Head of caudate nucleus (tissue), 42 donors: ENCODE measurements around the gene ITPRID2.

Source experiments
- DNase-seq, 42 donors: peaks; one replicate each; pipeline versions ENCODE4 v3.0.0 to v3.0.0-alpha.2; 2020 to 2021; ENCODE audit warnings: mixed read lengths in 7 of 42
- intact Hi-C: fragments of 100-400 bp; cut with DNase I; formaldehyde crosslinking; loops from one replicate; pipeline ENCODE4 v1.15.0; 2022

Gene ITPRID2

DNA sequence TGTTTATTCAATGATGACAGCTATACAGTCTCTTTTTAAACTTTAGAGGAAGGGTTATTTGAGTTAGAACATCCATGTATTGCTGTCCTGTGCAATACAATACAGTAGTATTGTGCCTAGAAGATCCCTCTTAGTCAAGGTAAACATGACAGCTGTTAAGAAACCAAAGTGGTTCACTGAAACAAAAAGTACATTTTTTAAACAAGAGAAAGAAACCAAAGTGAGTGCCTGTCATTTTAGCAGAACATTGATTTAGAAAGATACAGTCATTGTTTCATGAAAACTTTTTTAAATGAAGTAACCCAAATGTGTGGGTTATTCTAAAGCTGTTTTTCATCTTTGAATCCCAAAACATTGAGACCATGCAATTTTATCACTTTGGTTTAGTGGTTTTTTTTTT, 15.5 kb downstream of the ITPRID2 start:
- DNase-seq = no peak
- intact Hi-C loops = no loop called here

DNA sequence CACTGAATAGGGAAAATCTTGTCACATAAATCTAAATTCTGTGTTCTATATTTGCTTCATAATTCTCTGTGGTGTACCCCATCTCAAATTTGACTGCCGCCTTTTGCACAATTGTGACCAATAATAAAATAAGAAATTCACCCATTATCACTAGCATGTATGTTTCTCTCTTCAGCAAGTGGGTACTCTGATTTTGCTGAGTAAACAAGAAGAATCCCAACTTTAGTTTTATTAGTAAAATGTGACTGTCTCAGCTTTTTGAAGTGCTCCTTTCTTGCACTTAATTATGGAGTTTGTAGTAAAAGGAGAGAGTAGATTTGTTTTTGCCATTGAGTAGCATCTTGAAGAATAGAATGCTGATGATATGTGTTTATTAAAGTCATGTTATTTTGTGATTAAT, 16.1 kb downstream of the ITPRID2 start:
- no peak for DNase-seq
- intact Hi-C loops = no loop called here

DNA sequence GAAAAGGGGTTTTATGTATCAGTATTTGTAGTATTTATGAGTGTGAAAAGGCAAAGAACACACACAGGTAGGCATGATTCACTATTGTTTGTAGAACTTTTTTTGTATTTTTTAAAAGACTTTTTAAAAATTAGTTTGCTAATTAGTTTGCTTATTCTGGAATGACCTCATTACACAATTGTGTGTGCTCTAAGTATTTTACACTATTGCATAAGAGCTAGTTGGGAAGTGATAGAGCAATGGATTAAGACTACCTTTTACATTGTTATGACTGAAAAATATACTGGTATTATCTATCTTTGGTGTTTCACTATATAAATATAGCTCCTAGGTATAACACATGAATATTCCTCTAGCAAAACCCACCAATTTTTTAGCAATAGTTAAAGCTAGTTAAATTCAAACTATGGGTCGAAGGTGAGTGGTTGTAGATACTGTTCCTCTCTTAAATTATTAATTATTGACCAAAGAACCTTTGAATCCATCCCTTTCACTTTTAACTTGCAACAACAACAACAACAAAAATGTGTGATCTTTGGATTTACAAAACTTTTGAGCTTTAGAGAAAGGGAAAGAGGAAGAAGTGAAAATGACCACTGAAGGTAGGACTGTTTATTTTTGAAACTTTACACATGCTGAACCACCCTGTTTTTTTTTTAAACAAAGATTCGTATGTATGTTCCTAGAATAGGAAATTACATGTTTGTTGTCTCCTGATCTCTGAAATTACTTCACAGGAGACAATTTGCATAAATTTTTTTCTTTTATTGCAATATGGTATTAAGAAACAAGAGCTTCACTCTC, 18.7 kb downstream of the ITPRID2 start:
- intact Hi-C loops = no loop called here
- no peak for DNase-seq

DNA sequence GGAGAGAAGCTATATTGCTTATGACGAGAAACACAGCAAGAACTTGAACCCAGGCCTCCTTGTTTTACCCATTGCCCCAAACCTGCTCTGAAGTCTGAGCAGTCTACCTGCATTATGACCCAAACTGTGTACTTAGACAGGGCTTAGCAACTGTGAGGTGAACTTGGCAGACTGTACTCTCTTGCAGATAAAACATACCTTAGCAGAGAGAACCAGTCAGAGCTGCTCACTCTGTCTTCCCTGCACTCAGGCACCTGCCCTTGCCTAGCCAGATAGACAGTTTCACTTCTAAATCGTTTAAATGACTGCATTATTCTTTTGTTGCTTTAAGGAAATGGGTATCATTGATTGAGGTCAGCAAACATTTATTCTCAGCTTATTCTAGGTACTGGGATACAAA, 20.3 kb downstream of the ITPRID2 start:
- no peak for DNase-seq
- intact Hi-C loops = no loop called here

DNA sequence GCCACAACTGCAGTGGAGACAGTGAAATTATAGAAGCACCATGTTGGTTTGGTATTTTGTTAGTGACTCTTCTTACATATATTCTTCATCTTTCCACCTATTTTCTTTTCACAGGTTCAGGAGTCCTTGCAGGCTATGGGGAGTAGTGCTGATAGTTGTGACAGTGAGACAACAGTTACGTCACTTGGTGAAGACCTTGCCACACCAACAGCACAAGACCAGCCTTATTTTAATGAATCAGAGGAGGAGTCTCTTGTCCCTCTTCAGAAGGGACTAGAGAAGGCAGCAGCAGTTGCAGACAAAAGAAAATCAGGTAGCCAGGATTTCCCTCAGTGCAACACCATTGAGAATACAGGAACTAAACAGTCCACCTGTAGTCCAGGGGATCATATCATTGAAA, 23.6 kb downstream of the ITPRID2 start:
- intact Hi-C loops = no loop called here

DNA sequence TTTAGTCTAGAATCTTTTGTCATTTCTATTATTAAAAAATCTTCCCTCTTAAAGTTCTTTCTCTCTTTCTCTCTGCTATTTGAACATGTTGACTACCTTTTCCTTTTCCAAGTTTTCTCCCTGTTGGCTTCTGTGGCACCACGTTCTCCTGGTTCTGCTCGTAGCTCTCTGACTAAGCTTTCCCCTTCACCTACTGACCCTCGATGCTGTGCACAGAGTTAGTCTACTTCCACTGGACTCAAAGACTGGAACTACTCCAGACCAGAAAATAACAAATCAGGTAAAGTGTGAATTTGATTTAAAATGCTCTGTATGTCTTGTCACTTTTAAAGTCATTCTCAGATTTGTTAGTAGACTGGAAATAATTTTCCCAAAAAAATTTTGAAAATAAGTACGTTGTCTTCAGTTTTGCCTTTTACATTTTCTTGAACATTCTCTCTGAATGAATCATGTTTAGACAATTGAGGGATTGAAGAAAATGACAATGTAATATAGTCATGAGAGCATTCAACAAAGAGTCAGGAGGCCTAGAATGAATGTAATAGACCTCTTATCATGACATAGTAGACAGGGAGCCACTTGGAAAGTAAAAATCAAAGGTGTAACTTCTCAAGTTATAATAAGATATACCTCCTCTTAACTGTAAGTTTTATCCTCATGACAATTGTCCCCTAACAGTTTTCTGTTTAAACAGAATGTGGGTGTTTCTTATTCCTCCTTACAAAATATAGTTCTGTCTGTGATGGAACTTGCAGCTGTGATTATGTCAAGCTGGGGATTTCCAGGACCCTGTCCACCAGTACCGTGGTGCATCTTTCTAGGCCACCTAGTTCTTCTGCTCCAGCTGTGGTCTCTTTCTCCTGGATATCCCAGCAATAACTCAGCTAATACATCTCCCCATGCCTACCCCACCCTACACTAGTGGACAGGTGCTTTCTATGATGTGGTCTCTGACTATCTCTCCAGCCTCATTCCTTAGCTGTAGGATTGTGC, 25.5 kb downstream of the ITPRID2 start:
- intact Hi-C loops = no loop called here
- no peak for DNase-seq

More for the DNA sequence above, 23.6 kb downstream of the ITPRID2 start:
- DNase-seq = no peak

DNA sequence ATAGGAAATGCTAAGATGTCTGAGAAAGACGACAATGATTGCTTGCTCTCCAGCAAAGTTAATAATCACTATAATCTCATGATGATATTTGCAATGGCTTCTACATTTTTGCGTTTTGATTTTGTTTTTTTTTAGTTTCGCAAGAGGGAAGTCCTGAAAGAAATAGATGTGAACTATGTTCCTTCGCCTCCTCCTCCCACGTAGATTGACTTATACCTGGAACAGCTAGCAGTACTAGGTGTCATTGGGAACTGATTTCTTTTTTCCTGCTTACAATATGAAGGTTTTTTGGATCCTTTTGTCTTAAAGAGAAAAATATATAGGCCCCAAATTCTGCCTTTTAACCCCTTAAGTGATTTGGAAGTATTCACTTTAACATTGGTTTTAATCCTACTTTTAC, 26.7 kb downstream of the ITPRID2 start:
- peak in 4 of 42 donors; percentile 10 to 43 (median 25) for DNase-seq

DNA sequence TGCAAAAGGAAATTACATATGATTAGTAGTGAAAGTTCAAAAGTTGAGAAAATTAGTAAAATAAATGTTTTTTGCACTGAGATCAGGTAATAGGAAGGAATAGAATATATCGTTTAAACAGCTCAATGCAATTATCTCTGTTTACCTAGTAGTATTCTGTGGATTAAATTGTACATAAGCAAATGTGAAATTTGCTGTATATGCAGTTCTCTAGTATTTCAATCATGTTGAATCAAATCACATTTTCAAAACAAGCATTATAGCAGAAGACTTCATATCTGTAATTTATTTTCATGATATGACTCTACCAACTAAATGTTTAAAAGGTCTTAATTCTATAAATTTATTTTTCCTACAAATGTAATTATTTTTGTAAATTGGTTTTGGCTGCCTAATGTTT, 31.6 kb downstream of the ITPRID2 start:
- intact Hi-C loops = no loop called here
- DNase-seq = no peak

More for the DNA sequence above, 26.7 kb downstream of the ITPRID2 start:
- intact Hi-C loops = no loop called here

DNA sequence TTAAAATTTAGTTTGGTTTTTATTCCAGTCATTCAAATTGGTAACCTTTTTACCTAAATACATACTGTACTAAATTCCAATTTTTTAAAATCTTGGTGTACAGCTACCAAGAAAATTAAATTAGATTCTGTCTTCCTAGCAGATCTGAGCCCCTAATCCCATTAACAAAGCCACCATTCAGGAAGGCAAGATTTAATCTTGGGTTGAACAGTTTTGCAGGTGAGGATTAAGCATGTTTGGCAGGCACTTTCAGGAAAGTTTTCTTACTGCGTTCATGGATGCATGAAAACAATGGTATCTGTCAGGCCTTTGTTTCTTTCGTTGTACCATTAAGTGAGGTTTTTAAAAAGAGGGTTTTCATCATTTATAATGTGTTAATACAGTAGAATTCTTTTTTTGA, 32.8 kb downstream of the ITPRID2 start:
- DNase-seq = no peak
- intact Hi-C loops = no loop called here

DNA sequence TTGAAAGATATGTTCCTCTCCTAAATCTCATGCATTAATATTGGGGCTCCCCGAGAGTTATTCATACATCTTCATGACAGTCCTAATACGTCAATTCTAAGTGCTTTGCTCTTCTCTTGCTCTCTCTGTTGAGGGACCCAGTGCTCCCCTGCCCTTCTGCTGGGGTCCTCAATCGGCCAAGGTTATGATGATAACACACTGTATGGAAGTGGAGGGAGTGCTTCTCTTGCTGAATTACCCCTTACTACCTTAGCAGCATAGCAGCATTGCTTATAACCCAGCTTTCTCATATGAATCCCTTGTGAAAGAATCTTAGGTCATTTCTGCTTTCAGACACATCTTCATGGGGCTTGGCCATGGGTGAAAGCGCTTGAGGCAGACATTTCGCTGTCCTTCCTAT, 43.2 kb downstream of the ITPRID2 start:
- no peak for DNase-seq
- intact Hi-C loops = no loop called here

DNA sequence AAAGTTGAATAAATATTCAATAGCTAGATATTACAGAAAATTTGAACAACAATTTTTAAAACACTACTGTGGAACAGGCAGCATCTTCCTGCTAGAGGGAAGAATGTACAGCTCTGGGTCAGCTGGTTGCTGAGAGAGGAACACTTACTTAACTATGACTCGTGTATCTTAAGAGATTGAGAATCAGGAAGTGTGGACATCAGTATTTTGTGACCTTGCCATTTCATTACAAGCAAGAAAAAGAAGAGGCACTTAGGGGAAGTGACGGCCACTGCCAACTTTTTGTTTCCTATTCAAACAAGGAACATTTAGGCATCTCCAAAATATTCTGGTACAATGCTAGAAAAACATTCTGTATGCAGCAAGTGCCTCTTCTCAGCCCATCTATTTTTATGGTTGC, 45.9 kb downstream of the ITPRID2 start:
- intact Hi-C loops = no loop called here
- DNase-seq = peak in 5 of 42 donors; percentile 8 to 38 (median 9)

DNA sequence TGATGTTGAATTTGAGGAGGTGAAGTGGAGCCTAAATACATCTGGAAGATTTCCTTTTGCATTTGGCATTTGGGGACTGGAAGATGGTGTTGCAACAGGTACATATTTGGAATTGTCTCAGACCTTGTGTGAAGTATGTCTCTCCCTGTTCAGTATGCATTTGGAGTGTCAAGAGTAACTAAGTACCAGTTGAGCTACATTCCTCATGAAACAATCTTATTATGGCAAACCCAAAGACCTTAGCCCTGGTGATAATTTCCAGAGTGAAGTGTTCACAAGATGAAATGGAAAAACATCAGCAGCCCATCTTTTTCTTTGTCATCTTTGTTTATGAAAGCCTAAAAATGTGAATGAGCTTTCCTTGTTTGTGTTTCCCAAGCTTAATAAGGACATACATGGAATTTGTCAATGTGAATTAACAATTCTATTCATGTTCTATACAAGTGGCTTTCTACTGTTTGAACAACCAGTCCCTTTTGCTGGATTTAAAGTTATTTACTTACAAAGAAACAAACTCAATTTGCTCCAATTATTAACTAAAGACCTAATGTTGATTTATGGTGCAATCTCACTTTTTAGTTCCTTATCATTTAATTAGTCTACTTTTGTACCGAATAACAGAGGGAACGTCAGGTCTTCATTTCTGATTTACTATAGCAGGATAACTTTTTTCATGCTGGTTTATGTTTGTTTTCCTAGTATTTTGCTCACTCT, 52.0 kb downstream of the ITPRID2 start:
- intact Hi-C loops = loop anchor here (10.0 kb wide), 1 partner anchor 199 kb away; no protein-coding TSS in a partner anchor
- no peak for DNase-seq

DNA sequence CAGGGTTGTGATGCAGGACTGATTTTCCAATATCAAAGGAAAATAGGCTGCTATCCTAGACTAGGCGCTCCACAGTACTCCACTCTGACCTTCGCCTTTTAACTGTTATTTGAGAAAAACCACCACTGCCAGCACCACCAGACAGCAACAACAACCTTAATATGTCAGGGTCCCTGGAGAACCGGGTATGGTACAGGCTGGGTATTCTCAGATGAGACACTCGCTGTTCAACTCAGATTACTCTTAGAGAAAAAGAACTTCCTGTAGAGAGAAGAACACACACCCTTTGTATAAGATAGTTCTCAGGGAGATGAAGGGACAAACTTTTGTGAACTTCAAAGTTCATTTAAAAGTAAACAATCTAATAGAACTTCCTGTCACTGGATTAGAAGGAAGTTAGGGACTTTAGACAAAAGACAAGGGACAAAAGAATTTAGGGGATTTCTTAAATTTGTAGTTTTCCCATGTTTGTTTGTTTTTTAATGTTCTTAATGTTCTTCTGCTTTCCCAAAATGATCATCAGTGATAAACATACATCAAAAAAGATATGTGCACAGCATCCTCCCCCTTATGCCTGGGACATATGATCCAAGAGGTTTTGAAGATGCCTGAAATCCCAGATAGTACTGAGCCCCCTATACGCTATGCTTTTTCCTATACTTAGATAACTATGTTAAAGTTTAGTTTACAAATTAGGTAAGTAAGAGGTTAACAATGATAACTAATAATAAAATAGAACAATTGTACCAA, 52.8 kb downstream of the ITPRID2 start:
- intact Hi-C loops = loop anchor here (10.0 kb wide), 1 partner anchor 200 kb away; no protein-coding TSS in a partner anchor
- DNase-seq = no peak

DNA sequence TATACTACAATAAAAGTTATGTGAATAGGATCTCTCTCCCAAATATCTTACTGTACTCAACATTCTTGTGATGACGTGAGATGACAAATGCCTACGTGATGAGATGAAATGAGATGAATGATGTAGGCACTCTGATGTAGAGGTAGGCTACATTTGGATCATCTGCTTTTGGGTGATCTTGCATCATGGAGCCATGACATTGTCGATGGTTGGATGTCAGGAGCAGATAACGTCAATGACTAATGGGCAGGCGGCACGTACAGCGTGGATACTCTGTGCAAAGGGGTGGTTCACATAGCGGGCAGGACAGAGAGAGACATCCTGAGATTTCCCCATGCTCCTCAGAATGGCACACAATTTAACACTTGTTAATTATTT, 53.4 kb downstream of the ITPRID2 start:
- intact Hi-C loops = loop anchor here (10.0 kb wide), 1 partner anchor 200 kb away; no protein-coding TSS in a partner anchor

DNA sequence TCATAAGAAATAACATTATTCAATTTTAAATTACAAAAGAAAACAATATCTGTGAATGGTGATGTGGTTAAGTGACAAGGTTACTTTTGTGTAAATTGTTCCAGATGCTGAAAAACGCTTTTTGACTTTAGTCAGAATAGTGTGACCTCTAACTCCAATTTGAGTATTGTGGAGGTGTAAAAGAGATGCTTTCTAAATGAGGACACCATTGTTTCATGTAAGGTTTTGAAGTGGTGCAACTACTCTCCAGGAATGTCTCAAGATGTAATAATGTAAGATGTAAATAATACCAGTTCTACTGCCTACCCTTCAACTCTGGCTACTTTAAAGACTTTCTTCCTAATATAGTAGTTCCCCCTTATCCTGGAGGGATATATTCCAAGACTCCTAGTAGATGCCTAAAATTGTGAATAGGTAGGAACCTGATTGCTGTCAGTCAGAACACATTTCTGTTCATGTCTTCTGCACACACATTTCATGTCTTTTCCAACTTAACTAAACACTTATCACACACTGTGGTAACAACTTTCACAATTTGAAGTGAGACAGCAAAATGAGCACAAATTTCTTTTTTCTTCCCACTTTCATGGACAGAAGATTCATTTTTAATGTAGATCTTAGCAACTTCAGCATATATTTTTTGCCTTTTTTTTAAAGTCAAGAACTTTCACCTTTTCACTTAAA, 55.1 kb downstream of the ITPRID2 start:
- no peak for DNase-seq
- intact Hi-C loops = loop anchor here (10.0 kb wide), 1 partner anchor 202 kb away; no protein-coding TSS in a partner anchor

More for the DNA sequence above, 53.4 kb downstream of the ITPRID2 start:
- no peak for DNase-seq

DNA sequence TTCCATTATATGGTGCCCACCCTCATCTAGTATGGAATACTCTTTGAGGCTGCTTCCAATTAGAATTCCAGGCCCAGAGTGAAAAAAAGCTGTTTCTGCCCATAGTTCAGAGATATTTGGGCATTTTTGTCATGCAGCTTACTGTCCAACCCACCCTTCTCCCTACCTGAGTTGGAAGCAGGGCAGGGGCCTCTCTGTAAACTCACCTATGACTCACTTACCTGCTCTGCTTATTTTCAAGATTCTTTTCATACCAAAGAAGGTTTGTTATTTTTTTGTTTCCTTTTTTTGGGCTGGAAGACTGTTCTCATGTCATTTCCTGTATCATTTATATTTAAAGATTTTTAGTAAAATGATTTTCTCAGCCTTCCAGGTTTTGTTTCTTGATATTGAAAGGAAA, 55.7 kb downstream of the ITPRID2 start:
- intact Hi-C loops = loop anchor here (10.0 kb wide), 1 partner anchor 202 kb away; no protein-coding TSS in a partner anchor

DNA sequence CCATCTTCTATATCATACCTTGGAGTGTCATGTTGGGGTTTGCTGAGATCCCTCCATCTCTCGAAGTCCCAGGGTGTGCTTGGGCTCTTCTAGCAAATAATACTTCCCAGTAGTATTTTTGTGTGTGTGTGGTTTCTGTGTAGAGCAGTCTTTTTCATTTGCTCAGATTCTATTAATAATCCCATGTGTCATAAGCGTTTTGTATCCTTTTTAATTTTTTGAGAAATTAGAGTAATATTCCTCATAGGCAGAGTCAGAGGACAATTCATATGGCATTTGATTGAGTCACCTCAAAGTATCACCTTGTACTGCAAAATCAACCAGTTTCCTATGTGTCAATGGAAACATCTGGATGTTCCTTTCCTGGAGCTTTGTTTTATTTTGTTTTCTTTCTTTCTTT, 56.7 kb downstream of the ITPRID2 start:
- intact Hi-C loops = loop anchor here (10.0 kb wide), 1 partner anchor 203 kb away; no protein-coding TSS in a partner anchor
- DNase-seq = no peak

More for the DNA sequence above, 55.7 kb downstream of the ITPRID2 start:
- DNase-seq = no peak

DNA sequence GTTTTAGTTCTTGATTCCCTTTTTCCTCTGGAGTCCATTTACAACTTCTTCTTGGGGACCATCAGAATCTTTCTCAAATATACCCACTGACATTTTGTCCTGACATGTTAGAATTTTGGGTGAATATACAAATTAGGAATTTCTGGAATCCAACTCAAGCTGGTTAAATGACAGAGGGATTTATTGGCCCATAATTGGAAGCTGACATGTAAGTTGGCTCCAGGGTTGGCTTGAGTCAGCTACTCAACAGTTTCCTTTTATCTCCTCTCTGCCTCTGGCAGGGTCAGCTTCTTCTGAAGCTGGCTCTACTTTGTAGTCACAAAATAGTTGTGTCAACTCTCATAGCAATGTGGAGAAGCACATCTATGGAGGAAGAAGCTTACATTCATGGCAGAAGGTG, 57.5 kb downstream of the ITPRID2 start:
- intact Hi-C loops = loop anchor here (10.0 kb wide), 1 partner anchor 204 kb away; no protein-coding TSS in a partner anchor
- DNase-seq = no peak
